Erythroblast (primary cell): ENCODE results near the gene GRN.

ENCODE experiments used
- GATA1 ChIP-seq: IDR thresholded peaks from 2 replicates; pipeline ENCODE4 v1.6.1; 2011; ENCODE audit warnings: low read depth, mild to moderate bottlenecking, control low read depth, low read length, moderate library complexity
- POLR2A ChIP-seq: IDR thresholded peaks from 2 replicates; pipeline ENCODE4 v1.6.1; 2011; ENCODE audit warnings: mild to moderate bottlenecking, low read length

DNA sequence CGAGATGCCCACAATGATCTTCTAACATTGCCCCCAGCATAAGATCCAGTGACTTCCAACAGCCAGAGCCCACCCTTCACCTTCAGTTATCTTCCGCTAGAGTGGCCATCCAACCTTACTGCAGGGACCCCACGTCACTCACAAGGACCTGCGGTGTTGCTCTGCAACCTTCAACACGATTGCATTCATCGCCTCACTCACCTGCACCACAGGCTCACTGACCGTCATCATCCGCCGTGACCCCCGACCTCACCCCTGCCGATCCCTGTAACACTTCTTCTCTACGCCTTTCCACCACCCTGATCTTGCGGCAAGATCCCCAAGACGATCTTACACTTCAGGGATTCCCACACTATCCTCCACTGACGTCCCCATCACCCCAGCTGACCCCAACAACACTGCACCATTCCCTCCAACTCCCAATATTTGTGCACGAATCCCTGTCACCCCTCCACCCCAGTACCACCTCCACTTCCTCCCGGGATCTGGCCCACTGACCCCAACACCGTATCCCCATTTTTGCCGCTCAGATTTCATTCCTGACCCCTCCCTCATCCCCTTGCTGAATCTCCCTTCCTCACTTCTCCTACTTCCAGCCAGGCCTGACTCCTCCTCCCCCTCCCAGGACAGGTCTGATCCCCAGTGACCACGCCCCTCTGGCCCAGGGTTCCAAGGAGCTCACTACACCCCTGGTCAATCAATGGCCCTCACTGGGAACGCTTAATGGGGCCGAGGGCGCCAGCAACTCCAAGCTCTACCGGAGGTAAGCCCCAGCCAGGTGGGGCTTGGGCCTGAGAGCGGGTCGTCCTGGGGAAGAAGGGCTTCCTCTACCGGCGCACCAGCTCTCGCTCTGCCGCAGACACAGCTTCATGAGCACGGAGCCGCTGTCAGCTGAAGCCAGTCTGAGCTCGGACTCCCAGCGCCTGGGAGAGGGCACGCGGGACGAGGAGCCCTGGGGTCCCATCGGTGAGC, 29.1 kb upstream of the GRN start:
- TF ChIP-seq POLR2A (no peak), GATA1 (no peak)
